ENCODE measurements around the gene MTRFR.

GRCh38 chr12:123254853-123255446 lies 21.7 kb downstream of the MTRFR start:
- TF ChIP-seq EP300 (IDR thresholded peaks at IDR 0.05) (no peak), POLR2AphosphoS5 (IDR thresholded peaks at IDR 0.05) (no peak), POLR2A (IDR thresholded peaks at IDR 0.05) (no peak)

Data from suprapubic skin (tissue), 4 donors.